ENCODE results near the gene ZNF48.

DNA sequence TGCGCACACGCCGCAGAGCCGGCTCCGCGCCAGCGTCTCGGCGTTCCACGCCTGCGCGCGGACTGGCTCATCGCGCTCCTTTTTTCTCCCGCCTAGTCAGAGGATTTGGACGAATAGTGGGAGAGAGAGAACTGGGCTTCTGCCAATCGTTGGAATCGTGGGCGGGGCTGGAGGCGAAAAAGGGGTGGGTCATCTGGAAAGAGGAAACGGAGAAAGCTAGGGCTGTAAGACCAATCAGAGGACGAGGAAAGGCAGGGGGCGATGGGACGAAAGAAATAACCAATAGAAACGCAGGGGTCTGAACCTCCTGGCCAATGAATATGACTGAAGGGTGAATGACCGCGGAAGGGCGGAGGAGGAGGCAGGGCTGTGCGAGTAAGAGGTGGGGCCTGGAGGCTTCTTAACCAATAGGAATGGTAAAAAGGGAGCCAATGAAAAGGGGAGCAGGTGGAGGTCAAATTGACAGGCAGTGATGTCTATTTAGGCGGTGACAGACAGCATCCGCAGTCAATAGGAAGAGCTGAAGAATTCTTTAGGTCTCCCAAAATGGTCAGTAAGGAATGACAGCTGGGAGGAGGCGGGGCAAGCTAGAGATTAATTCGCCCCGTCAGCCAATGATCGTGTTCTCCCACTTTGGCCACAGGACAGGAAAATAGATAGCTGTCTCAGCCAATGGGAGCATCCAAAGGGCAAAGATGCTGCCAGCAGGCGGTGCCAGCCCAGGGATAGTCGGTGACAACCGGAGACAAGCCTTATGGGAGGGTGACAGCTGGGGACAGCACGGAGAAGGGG, 24.6 kb upstream of the ZNF48 start, which contains the start of gene TBC1D10B:
- peak; percentile 54 for TF ChIP-seq POLR2A (IDR thresholded peaks at IDR 0.05; ENCODE audit: low read length)
- no peak for TF ChIP-seq GATA1 (IDR thresholded peaks at IDR 0.05; ENCODE audit: low read depth, low read length)

Measured in erythroblast (primary cell).